K562 (cell line): Measurements from ENCODE around the gene IGIP. TPM values are rescaled to one million over a fixed set of nuclear protein-coding genes. Genes with fewer than 3 reads are reported as not detected.

Experiments
- ATAC-seq: fragments of 200-7000 bp; cut with Tn5 transposase; 3 replicates; pipeline ENCODE4 v1.9.1; 2020; ENCODE audit warnings: moderate library complexity
- BruUV-seq: library from RNA; stranded (reverse); fragments of 400-500 nt; replicated peaks from 2 replicates; lab custom pipeline; 2021; lab: Mats Ljungman, UMichigan
- CTCF ChIA-PET: fragments of 300-600 bp; formaldehyde crosslinking; extraction: SDS; loops from one replicate; lab custom pipeline; 2021; ENCODE audit warnings: low intra/inter-chr PET ratio; lab: Yijun Ruan, JAX
- POLR2A ChIA-PET: fragments of 300-600, 350-650 bp; sonication (Branson Sonifier 250); formaldehyde crosslinking; extraction: SDS; loops from one replicate; lab custom pipeline; 2021; ENCODE audit warnings: antibody characterized with exemption, inconsistent platforms; lab: Yijun Ruan, JAX
- DNase-seq, 4 experiments: peaks; one replicate each; pipeline versions ENCODE4 v3.0.0 to v3.0.0-alpha.2; 2011 to 2018; ENCODE audit warnings: low spot score in 3 of 4, mixed read lengths in 3 of 4; ENCODE audit errors: extremely low read depth in 1 of 4
- FAIRE-seq: peaks from 2 replicates; lab custom pipeline; 2011; peaks lifted over from hg19 to GRCh38; lab: Jason Lieb, UNC
- H2AFZ ChIP-seq: 2 replicates; pipeline ENCODE4 v1.6.0; 2011; ENCODE audit warnings: low read depth, low read length, control low read depth, inconsistent platforms
- H3K27ac ChIP-seq: fragments of 200-600 bp; 3 replicates; pipeline ENCODE4 v1.8.0; 2011; ENCODE audit warnings: low read depth, mild to moderate bottlenecking, control low read depth, inconsistent platforms, low read length, moderate library complexity, mixed read lengths; ENCODE audit errors: extremely low read depth
- H3K27me3 ChIP-seq, 2 experiments: fragments of 300-600 bp in 1 of 2; 2 replicates in 1 of 2; 3 replicates in 1 of 2; pipeline versions ENCODE4 v1.6.0 to v1.8.0; 2011; ENCODE audit warnings: inconsistent platforms in 2 of 2, low read length in 2 of 2, mild to moderate bottlenecking in 1 of 2, mixed read lengths in 1 of 2, moderate library complexity in 1 of 2; ENCODE audit not compliant: control insufficient read depth in 2 of 2, insufficient read depth in 2 of 2
- H3K36me3 ChIP-seq: fragments of 300-600 bp; 3 replicates; pipeline ENCODE4 v1.8.0; 2011; ENCODE audit warnings: mild to moderate bottlenecking, low read length, inconsistent platforms; ENCODE audit not compliant: control insufficient read depth, insufficient read depth
- H3K4me1 ChIP-seq, 2 experiments: fragments of 200-600 bp in 1 of 2; replicated peaks in 1 of 2; 2 replicates in 1 of 2; 3 replicates in 1 of 2; pipeline versions ENCODE4 v1.5.1 to v1.8.0; 2011; ENCODE audit warnings: inconsistent platforms in 2 of 2, low read length in 2 of 2, mild to moderate bottlenecking in 1 of 2, mixed read lengths in 1 of 2, moderate library complexity in 1 of 2; ENCODE audit not compliant: control insufficient read depth in 2 of 2, insufficient read depth in 2 of 2
- H3K4me2 ChIP-seq: 2 replicates; pipeline ENCODE4 v1.6.1; 2011; ENCODE audit warnings: low read length, control low read depth, inconsistent platforms, mixed read lengths; ENCODE audit not compliant: insufficient read depth
- H3K4me3 ChIP-seq: fragments of 200-600 bp; sonication (generic), shearing (Covaris generic); 2 replicates; pipeline ENCODE4 v1.5.1; 2016; ENCODE audit warnings: control low read depth, inconsistent platforms
- H3K79me2 ChIP-seq: fragments of 200-600 bp; 3 replicates; pipeline ENCODE4 v1.8.0; 2011; ENCODE audit warnings: low read length, inconsistent platforms; ENCODE audit not compliant: control insufficient read depth, insufficient read depth
- H3K9ac ChIP-seq, 2 experiments: 2 replicates each; pipeline versions ENCODE4 v1.6.0 to v1.6.1; 2011; ENCODE audit warnings: low read depth in 2 of 2, low read length in 2 of 2, control low read depth in 1 of 2, inconsistent platforms in 1 of 2, mild to moderate bottlenecking in 1 of 2, mixed read lengths in 1 of 2; ENCODE audit not compliant: insufficient read depth in 1 of 2
- H3K9me1 ChIP-seq: one replicate; pipeline ENCODE4 v1.6.0; 2011; ENCODE audit warnings: inconsistent platforms, mild to moderate bottlenecking, low read length, moderate library complexity; ENCODE audit not compliant: control insufficient read depth, insufficient read depth
- H3K9me3 ChIP-seq: replicated peaks from 2 replicates; pipeline ENCODE4 v1.5.1; 2011; ENCODE audit warnings: low read depth, low read length, inconsistent platforms; ENCODE audit not compliant: control insufficient read depth, insufficient read depth
- H4K20me1 ChIP-seq: replicated peaks from 2 replicates; pipeline ENCODE4 v1.6.1; 2011; ENCODE audit warnings: low read length, inconsistent platforms, mixed read lengths; ENCODE audit not compliant: control insufficient read depth, insufficient read depth
- CHCHD3 ChIP-seq: fragments of 250-450 bp; sonication (Bioruptor Pico); IDR thresholded peaks from 2 replicates; pipeline ENCODE4 v2.1.2; 2022; ENCODE audit warnings: mild to moderate bottlenecking
- GABPA ChIP-seq: fragments of 200-800 bp; sonication (Bioruptor generic); conservative IDR thresholded peaks from 2 replicates; pipeline ENCODE4 v1.6.1; 2016; ENCODE audit warnings: low read depth, missing genetic modification characterization, missing compliant biosample characterization
- HIVEP1 ChIP-seq: fragments of 250-450 bp; sonication (Bioruptor Pico); IDR thresholded peaks from 2 replicates; pipeline ENCODE4 v1.4.0; 2020; ENCODE audit warnings: mild to moderate bottlenecking
- HNRNPLL ChIP-seq: fragments of 200-400 bp; formaldehyde crosslinking; IDR thresholded peaks from 2 replicates; pipeline ENCODE4 v1.6.1; 2017; ENCODE audit warnings: low read length, low read depth, mild to moderate bottlenecking; ENCODE audit not compliant: poor library complexity, severe bottlenecking
- RBM34 ChIP-seq: fragments of 200-400 bp; formaldehyde crosslinking; IDR thresholded peaks from 2 replicates; pipeline ENCODE4 v1.6.1; 2018; ENCODE audit warnings: low read length, borderline replicate concordance; ENCODE audit not compliant: insufficient read depth
- SIN3B ChIP-seq: fragments of 450-650 bp; IDR thresholded peaks from 2 replicates; pipeline ENCODE4 v1.6.1; 2017; ENCODE audit warnings: low read depth, mild to moderate bottlenecking, moderate library complexity
- SOX6 ChIP-seq: fragments of 450-650 bp; IDR thresholded peaks from 2 replicates; pipeline ENCODE4 v1.6.1; 2014; ENCODE audit warnings: mild to moderate bottlenecking
- SP2 ChIP-seq: IDR thresholded peaks from 2 replicates; pipeline ENCODE4 v1.6.1; 2011; ENCODE audit warnings: mild to moderate bottlenecking, low read depth, low read length, moderate library complexity; ENCODE audit not compliant: poor library complexity, severe bottlenecking; ENCODE audit errors: extremely low read depth
- SRSF3 ChIP-seq: fragments of 200-400 bp; formaldehyde crosslinking; IDR thresholded peaks from 2 replicates; pipeline ENCODE4 v1.6.1; 2016; ENCODE audit warnings: mild to moderate bottlenecking, low read length, moderate library complexity; ENCODE audit not compliant: insufficient read depth
- TCF7L2 ChIP-seq: fragments of 150-350 bp; IDR thresholded peaks from 2 replicates; pipeline ENCODE4 v1.6.1; 2016; ENCODE audit warnings: low read depth, mild to moderate bottlenecking, low read length, moderate library complexity
- ZBTB34 ChIP-seq: fragments of 250-450 bp; sonication (Bioruptor Pico); IDR thresholded peaks from 2 replicates; pipeline ENCODE4 v1.8.0; 2021; ENCODE audit warnings: mild to moderate bottlenecking, moderate library complexity
- ZNF274 ChIP-seq: IDR thresholded peaks from 2 replicates; pipeline ENCODE4 v1.6.1; 2011; ENCODE audit warnings: low read depth, mild to moderate bottlenecking, low read length, moderate library complexity, borderline replicate concordance
- WGBS: fragments of 100-300 bp; shearing (Covaris generic); methylation state at CpG from one replicate; pipeline ENCODE4 v1.1.6; 2016; ENCODE audit warnings: low coverage, mixed read lengths; ENCODE audit not compliant: insufficient coverage; ENCODE audit errors: missing lambda C conversion rate; 5-methylcytosine and 5-hydroxymethylcytosine counted together
- in situ Hi-C: fragments of 300-500 bp; cut with MboI; formaldehyde crosslinking; loops from 4 replicates; pipeline ENCODE4 v1.15.0; 2018; ENCODE audit warnings: inconsistent platforms, mixed read lengths
- intact Hi-C: fragments of 100-400 bp; cut with micrococcal nuclease; formaldehyde crosslinking; loops from 2 replicates; pipeline ENCODE4 v1.14.2; 2022
- polyA plus RNA-seq, 8 experiments: library from polyadenylated mRNA; depleted of rRNA in 4 of 8; stranded (reverse) in 5 of 8; unstranded in 3 of 8; fragments of >200 nt; fragmentation: Nextera tagmentation in 2 of 8; fragmentation: Illumina TruSeq in 1 of 8; extraction: Ambion mirVana in 2 of 8; extraction: Trizol in 1 of 8; gene quantifications; 2 replicates each; pipeline versions ENCODE4 v1.2.1 to v1.2.3, GENCODE V29; 2011 to 2014; ENCODE audit warnings: inconsistent platforms in 1 of 8, missing spikeins in 1 of 8
- total RNA-seq, 7 experiments: library from RNA; depleted of rRNA in 6 of 7; stranded (reverse); fragments of >200 nt in 6 of 7; fragmentation: Illumina TruSeq in 2 of 7; extraction: Trizol in 2 of 7; gene quantifications; 2 replicates each; pipeline versions ENCODE4 v1.2.1 to v1.2.3, GENCODE V29; 2011 to 2021; ENCODE audit warnings: low replicate concordance in 1 of 7

IGIP gene
- total and polyA plus RNA-seq, 9 of the 15 experiments (the other 6 are each of a cell fraction or from before 2014, with no cell fraction given), result 0.52 to 1.6 (median 1.2) TPM

DNA sequence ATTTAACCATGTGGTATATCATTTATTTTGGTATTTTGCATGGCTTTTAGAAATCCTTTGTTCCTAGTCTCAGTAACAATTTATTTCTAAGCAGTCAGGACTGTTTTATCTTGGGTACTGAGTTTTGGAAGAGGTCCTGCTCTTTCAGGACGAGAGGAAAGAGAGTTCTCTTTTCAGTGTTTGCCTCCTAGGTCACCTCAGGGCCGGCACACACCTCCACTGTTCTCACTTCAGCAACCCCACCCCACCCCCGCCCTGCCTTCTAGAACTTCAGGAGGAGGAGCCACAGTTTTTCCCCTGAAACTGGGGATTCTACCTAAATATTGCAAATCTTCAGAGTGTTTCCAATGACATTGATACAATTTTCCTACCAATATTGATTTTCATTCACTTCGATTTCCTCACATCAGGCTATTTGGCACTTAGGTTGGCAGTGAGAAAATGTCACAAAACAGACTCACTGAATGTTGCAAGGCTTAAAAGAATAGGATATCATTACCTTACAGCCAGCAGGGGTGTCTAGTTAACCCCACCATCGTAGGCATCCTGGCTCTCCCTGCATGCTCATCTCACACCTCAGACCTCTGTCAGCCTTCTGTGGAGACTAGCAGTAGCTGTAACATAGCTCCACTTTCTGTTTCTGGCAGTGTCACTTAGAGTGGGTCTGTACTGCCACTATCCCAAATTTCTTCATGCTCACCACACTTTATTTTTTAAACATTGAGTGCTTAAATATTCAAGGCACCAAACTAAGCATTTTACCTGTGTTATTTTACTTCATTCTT, 5.4 kb downstream of the IGIP start:
- CTCF ChIA-PET, result interaction anchor here (0.6 kb wide), 1 partner anchor 62 kb away, joined by 3 read pairs; no protein-coding TSS in a partner anchor
- FAIRE-seq, result no peak
- H3K9me3 ChIP-seq, result no peaks in the 10 kb centered on the region; the same call in 1 of the 2 replicates

More for the DNA sequence above, 5.4 kb downstream of the IGIP start:
- intact Hi-C loops, result no loop called here
- H3K4me2 ChIP-seq, result no peak overlapping the region
- no peak for ATAC-seq
- BruUV-seq, result no TSS peak
- no peaks in the 10 kb centered on the region for H3K27me3 ChIP-seq
- H3K27ac ChIP-seq, result no peak overlapping the region
- POLR2A ChIA-PET, result interaction anchor here (0.6 to 1.7 kb wide), 3 partner anchors 10 to 22 kb away, joined by 3 to 8 read pairs (median 5); no protein-coding TSS in a partner anchor
- H2AFZ ChIP-seq, result no peak overlapping the region
- H3K9me1 ChIP-seq, result no peaks in the 10 kb centered on the region
- H3K79me2 ChIP-seq, result no peaks in the 10 kb centered on the region
- no peaks in the 10 kb centered on the region for H3K36me3 ChIP-seq
- no peak for TF ChIP-seq CHCHD3 (CRISPR knock-in tag)
- TF ChIP-seq RBM34, result no peak
- no peak for TF ChIP-seq SOX6
- TF ChIP-seq SIN3B, result no peak
- TF ChIP-seq ZNF274, result no peak
- no peak for TF ChIP-seq SP2
- no peak for TF ChIP-seq HNRNPLL
- TF ChIP-seq TCF7L2, result no peak
- no peak for TF ChIP-seq ZBTB34 (CRISPR knock-in tag)
- TF ChIP-seq HIVEP1 (CRISPR knock-in tag), result no peak
- TF ChIP-seq GABPA, result no peak
- no peak for TF ChIP-seq SRSF3
- peaks cover 7% of the 10 kb centered on the region; the same call in 1 of the 2 replicates for H4K20me1 ChIP-seq
- in situ Hi-C loops, result no loop called here
- no peak overlapping the region for H3K9ac ChIP-seq
- DNase-seq, result no peak
- WGBS, result 25% methylated on average over 3 of the region's 5 CpGs
- H3K4me3 ChIP-seq, result no peak overlapping the region
- no peaks in the 10 kb centered on the region; a peak in 1 of 5 replicates for H3K4me1 ChIP-seq
